ENCODE data around the gene IFNL1.

GRCh38 chr19:39276740-39277139 is 19.5 kb upstream of the IFNL1 start:
- TF ChIP-seq CTCF (conservative IDR thresholded peaks at IDR 0.05; ENCODE audit: low read length): no peak
- TF ChIP-seq EZH2phosphoT487 (IDR thresholded peaks at IDR 0.05; ENCODE audit: borderline replicate concordance, low read depth, low read length): no peak
